NT2/D1 (cell line): ENCODE data around the gene NAPSA.

Source experiments
- SUZ12 ChIP-seq: IDR thresholded peaks from 2 replicates; pipeline ENCODE4 v1.6.1; 2011; ENCODE audit not compliant: insufficient read length, insufficient read depth; ENCODE audit errors: extremely low read depth
- YY1 ChIP-seq: IDR thresholded peaks from 2 replicates; pipeline ENCODE4 v1.6.1; 2011; ENCODE audit not compliant: insufficient read length, insufficient read depth
- ZNF274 ChIP-seq: IDR thresholded peaks from 2 replicates; pipeline ENCODE4 v1.6.1; 2011; ENCODE audit warnings: mild to moderate bottlenecking, low read depth, low read length

DNA sequence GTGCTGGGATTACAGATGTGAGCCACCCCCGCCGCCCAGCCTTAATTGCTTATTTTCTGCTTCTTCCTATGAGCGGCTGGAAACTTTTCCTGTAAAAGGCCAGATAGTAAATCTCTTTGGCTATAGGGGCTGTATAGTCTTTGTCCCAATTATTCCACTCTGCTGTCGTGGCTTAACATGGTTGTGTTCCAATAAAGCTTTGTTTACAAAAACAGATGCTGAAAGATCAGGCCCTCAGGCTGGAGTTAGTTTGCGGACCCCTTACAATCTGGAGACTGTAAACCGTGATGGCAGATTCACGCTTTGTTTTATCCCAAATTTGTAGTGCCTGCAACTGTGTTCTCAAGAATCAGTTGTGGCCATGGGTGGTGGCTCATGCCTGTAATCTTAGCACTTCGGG, 47.0 kb downstream of the NAPSA start:
- TF ChIP-seq YY1 (no peak), ZNF274 (no peak), SUZ12 (no peak)
